HL-60 (cell line): ENCODE measurements around the gene AGPAT4.

ENCODE experiments used
- DNase-seq, 2 experiments: peaks; one replicate each; pipeline ENCODE4 v3.0.0-alpha.2; 2010 to 2020; ENCODE audit warnings: low read depth in 1 of 2, low spot score in 1 of 2
- H3K27ac ChIP-seq: fragments of 250-450 bp; sonication (Bioruptor Pico); replicated peaks from 2 replicates; pipeline ENCODE4 v1.5.1; 2020; ENCODE audit warnings: mild to moderate bottlenecking, moderate library complexity
- H3K27me3 ChIP-seq: fragments of 250-450 bp; sonication (Bioruptor Pico); 2 replicates; pipeline ENCODE4 v1.5.1; 2021; ENCODE audit warnings: mild to moderate bottlenecking, moderate library complexity; ENCODE audit not compliant: insufficient read depth, poor library complexity, severe bottlenecking
- H3K4me3 ChIP-seq: replicated peaks from 2 replicates; pipeline ENCODE4 v1.5.1; 2011; ENCODE audit warnings: mild to moderate bottlenecking, control low read depth, low read length; ENCODE audit not compliant: insufficient read depth
- GABPA ChIP-seq: IDR thresholded peaks from 2 replicates; pipeline ENCODE4 v1.6.1; 2012; ENCODE audit warnings: low read depth
- POLR2AphosphoS5 ChIP-seq: IDR thresholded peaks from 2 replicates; pipeline ENCODE4 v1.6.1; 2012; ENCODE audit warnings: low read depth
- SPI1 ChIP-seq: IDR thresholded peaks from 2 replicates; pipeline ENCODE4 v1.6.1; 2012; ENCODE audit warnings: low read depth, mild to moderate bottlenecking, borderline replicate concordance
- TF ChIP-seq, protein P1 (sequence below): IDR thresholded peaks from 2 replicates; pipeline ENCODE4 v1.6.1; 2012; ENCODE audit warnings: low read depth; ENCODE audit not compliant: insufficient replicate concordance
- TF ChIP-seq, protein P2 (sequence below): IDR thresholded peaks from one replicate; pipeline ENCODE4 v1.5.1; 2011; ENCODE audit warnings: low read length, control low read depth, inconsistent platforms; ENCODE audit not compliant: insufficient read depth

The AGPAT4 gene

DNA sequence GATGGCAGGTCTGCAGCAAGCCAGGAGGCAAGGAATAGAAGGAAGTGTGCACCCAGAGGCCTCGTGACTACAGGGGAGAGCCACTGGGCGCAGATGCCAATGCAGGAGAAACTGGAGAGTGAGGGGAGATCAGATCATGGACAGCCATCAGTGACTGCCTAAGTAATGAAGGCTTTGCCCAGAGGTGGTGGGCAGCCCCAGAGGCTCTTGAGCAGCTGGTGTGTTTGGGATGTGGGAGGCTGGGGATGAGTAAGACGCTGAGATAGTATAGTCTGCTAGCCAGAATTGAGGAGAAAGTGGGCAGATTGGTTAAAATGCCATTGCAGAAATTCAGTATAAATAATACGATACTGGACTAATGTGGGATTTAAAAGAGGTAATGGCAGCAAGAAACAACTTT is 170.4 kb downstream of the AGPAT4 start:
- no peaks in the 10 kb centered on the region for H3K27me3 ChIP-seq
- no peak overlapping the region for H3K27ac ChIP-seq
- H3K4me3 ChIP-seq, result no peak overlapping the region
- no peak for DNase-seq
- TF ChIP-seq GABPA (no peak), SPI1 (no peak), POLR2AphosphoS5 (no peak)
- TF ChIP-seq, protein P1, sequence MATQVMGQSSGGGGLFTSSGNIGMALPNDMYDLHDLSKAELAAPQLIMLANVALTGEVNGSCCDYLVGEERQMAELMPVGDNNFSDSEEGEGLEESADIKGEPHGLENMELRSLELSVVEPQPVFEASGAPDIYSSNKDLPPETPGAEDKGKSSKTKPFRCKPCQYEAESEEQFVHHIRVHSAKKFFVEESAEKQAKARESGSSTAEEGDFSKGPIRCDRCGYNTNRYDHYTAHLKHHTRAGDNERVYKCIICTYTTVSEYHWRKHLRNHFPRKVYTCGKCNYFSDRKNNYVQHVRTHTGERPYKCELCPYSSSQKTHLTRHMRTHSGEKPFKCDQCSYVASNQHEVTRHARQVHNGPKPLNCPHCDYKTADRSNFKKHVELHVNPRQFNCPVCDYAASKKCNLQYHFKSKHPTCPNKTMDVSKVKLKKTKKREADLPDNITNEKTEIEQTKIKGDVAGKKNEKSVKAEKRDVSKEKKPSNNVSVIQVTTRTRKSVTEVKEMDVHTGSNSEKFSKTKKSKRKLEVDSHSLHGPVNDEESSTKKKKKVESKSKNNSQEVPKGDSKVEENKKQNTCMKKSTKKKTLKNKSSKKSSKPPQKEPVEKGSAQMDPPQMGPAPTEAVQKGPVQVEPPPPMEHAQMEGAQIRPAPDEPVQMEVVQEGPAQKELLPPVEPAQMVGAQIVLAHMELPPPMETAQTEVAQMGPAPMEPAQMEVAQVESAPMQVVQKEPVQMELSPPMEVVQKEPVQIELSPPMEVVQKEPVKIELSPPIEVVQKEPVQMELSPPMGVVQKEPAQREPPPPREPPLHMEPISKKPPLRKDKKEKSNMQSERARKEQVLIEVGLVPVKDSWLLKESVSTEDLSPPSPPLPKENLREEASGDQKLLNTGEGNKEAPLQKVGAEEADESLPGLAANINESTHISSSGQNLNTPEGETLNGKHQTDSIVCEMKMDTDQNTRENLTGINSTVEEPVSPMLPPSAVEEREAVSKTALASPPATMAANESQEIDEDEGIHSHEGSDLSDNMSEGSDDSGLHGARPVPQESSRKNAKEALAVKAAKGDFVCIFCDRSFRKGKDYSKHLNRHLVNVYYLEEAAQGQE, result no peak
- TF ChIP-seq, protein P2, sequence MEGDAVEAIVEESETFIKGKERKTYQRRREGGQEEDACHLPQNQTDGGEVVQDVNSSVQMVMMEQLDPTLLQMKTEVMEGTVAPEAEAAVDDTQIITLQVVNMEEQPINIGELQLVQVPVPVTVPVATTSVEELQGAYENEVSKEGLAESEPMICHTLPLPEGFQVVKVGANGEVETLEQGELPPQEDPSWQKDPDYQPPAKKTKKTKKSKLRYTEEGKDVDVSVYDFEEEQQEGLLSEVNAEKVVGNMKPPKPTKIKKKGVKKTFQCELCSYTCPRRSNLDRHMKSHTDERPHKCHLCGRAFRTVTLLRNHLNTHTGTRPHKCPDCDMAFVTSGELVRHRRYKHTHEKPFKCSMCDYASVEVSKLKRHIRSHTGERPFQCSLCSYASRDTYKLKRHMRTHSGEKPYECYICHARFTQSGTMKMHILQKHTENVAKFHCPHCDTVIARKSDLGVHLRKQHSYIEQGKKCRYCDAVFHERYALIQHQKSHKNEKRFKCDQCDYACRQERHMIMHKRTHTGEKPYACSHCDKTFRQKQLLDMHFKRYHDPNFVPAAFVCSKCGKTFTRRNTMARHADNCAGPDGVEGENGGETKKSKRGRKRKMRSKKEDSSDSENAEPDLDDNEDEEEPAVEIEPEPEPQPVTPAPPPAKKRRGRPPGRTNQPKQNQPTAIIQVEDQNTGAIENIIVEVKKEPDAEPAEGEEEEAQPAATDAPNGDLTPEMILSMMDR, result no peak

DNA sequence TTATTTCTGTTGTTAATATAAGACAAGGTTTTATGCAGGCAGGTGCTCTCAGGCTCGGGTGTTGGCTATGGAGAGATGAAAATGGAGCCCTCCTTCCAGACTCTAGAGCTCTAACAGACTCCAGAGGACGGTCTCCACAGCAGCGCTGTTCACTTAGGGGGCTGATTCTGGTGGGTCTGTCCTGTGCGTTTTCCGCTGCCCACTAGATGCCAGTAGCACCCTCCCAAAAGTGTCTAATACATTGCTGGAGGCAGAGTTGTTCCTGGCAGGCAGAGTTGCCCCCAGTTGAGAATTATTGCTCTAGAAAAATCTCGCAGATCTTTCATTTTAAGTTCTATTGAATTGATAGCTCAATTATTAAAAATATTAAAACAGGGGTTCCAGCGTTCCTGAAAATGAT is 172.3 kb downstream of the AGPAT4 start:
- TF ChIP-seq POLR2AphosphoS5, result no peak
- TF ChIP-seq, protein P1, result no peak
- no peak for TF ChIP-seq SPI1
- no peak for TF ChIP-seq GABPA
- TF ChIP-seq, protein P2, result no peak
- H3K27me3 ChIP-seq, result no peaks in the 10 kb centered on the region
- H3K4me3 ChIP-seq, result no peak overlapping the region
- no peak overlapping the region for H3K27ac ChIP-seq
- no peak for DNase-seq

DNA sequence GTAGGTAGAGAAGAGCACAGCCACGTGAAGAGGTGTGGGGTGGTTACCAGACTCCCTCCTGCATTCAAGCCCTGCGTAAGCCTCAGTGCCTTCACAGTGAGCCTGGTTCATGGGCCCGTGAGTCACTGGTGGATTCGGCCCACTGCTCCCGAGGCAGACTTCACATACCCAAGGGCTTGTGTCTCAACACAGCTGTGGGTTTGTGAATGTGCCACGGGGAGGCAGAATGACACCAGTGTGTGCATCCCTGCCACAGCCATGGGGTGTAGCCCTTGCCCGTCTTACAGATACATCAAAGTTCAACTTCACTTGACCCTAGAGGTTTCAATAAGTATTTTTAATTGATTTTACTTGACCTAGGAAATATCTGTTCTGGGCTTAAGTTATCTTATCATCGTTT is 173.8 kb downstream of the AGPAT4 start:
- H3K27me3 ChIP-seq, result no peaks in the 10 kb centered on the region
- DNase-seq, result no peak
- H3K27ac ChIP-seq, result no peak overlapping the region
- TF ChIP-seq, protein P1, result no peak
- no peak for TF ChIP-seq POLR2AphosphoS5
- TF ChIP-seq GABPA, result no peak
- TF ChIP-seq, protein P2, result no peak
- no peak for TF ChIP-seq SPI1
- H3K4me3 ChIP-seq, result no peak overlapping the region
